Fibroblast of villous mesenchyme (primary cell): ENCODE measurements around the gene ALDH9A1. TPM values are rescaled to one million over a fixed set of nuclear protein-coding genes. Genes with fewer than 3 reads are reported as not detected.
"Not testable (repeated sequence)": the region's sequence is repeated elsewhere in the genome, so short reads cannot be mapped to it uniquely, and the experiment has no call there.

Experiments
- DNase-seq: peaks from one replicate; pipeline ENCODE4 v3.0.0-alpha.2; 2010; ENCODE audit warnings: low read depth
- H3K4me3 ChIP-seq: 2 replicates; pipeline ENCODE4 v1.5.1; 2011; ENCODE audit warnings: low read depth, mild to moderate bottlenecking, low read length
- CTCF ChIP-seq: IDR thresholded peaks from 2 replicates; pipeline ENCODE4 v1.5.1; 2012; ENCODE audit warnings: low read depth, mild to moderate bottlenecking, low read length; ENCODE audit not compliant: insufficient read depth
- total RNA-seq: library from RNA; depleted of rRNA; stranded (reverse); fragments of >200 nt; gene quantifications from 2 replicates; pipeline ENCODE4 v1.2.3, GENCODE V29; 2012

Gene ALDH9A1
- total RNA-seq, 1 donor: 105 TPM

DNA sequence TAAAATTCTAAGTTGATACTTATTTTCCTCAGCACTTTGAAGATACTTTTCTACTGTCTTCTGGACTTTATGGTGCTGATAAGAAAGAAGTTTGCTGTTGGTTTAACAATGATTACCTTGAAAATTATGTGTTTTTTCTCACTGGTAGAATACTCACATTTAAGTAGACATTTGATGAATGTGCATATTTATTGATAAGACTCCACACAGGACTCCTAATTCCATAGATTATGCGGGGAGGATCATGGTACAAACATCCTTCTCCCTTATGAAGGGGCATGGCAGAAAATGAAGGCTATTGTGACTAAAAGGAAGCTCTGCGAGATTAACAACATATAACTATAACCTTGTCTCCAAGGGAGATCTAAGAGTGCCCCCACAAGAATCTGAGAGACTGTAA, 28.5 kb upstream of the ALDH9A1 start:
- no peak for TF ChIP-seq CTCF
- H3K4me3 ChIP-seq: no peak overlapping the region
- no peak for DNase-seq

DNA sequence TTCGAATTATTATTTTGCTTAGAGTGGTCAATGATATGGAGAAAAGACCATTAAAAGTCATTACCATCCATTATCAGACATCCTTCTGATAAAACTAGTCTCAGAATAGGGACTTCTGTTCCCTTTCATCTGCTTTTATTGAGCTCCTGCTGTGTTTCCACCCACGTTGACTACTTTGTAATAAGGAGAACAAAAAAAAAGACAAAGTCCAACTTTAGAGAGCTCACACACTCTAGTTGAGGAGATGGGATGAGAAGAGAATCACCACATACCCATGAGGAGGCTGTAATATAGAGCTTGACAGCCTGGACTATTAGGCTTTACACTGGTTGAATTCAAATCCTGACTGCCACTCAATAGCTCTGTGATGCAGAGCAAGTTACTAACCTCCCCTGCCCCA, 27.8 kb upstream of the ALDH9A1 start:
- TF ChIP-seq CTCF: no peak
- no peak for DNase-seq
- no peak overlapping the region for H3K4me3 ChIP-seq

GRCh38 chr1:165717918-165718515, 19.7 kb upstream of the ALDH9A1 start:
- H3K4me3 ChIP-seq: no peak overlapping the region
- peak; percentile 75 for DNase-seq
- peak; percentile 89 for TF ChIP-seq CTCF

DNA sequence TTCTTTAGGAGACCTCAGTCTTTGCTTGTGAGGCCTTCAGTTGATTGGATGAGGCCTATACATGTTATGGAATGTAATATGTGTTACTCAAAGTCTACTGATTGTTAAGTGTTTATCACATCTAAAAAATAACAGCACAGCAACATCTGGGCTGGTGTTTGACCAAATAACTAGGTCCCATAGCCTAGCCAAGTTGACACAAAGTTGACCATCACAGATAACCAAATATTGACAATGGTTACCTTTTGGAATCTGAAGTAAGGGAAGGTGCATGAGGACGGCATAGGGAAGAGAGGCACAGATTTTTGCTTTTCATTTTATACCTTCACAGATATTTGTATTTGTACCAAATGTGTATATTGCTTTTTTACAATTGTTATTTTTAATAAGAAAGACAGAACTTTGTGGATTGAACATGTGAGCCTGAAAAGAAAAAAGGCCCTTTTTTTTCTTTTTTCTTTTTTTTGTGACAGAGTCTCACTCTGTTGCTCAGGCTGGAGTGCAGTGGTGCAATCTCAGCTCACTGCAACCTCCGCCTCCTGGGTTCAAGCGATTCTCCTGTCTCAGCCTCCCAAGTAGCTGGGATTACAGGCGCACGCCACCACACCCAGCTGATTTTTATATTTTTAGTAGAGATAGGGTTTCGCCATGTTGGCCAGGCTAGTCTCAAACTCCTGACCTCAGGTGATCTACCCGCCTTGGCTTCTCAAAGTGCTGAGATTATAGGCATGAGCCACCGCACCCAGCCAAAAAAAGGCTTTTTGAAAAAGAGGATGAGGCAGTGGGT, 18.1 kb upstream of the ALDH9A1 start:
- not testable (repeated sequence) for H3K4me3 ChIP-seq, DNase-seq

GRCh38 chr1:165712764-165713163, 14.4 kb upstream of the ALDH9A1 start:
- no peak for DNase-seq
- no peak for TF ChIP-seq CTCF
- H3K4me3 ChIP-seq: no peak overlapping the region

GRCh38 chr1:165707984-165708706, 9.8 kb upstream of the ALDH9A1 start:
- TF ChIP-seq CTCF: no peak
- no peak for DNase-seq
- H3K4me3 ChIP-seq: no peak overlapping the region

DNA sequence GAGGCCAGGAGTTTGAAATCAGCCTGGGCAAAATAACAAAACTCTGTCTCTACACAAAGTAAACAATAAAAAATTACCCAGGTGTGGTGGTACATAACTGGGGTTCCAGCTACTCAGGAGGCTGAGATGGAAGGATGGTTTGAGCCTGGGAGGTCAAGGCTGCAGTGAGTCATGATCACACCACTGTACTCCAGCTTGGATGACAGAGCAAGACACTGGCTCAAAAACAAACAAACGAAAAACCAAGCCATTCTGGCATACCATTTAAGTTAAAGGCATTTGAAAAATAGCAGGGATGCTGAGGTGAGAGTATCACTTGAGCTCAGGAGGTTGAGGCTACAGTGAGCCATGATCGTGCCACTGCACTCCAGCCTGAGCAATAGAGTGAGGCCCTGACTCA, 5.3 kb upstream of the ALDH9A1 start:
- no peak for TF ChIP-seq CTCF
- no peak for DNase-seq
- no peak overlapping the region for H3K4me3 ChIP-seq

DNA sequence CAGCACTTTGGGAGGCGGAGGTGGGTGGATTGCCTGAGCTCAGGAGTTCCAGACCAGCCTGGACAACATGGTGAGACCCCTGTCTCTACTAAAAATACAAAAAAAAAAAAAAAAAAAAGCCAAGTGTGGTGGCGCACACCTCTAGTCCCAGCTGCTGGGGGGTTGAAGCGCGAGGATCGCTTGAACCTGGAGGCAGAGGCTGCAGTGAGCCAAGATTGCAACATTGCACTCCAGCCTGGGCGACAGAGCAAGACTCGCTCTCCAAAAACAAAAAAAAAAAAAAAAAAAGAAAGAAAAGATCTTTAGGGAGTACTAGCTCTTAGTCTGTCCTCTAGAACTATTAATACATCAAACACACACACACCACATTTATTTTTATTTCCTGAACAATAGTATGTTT, 3.6 kb upstream of the ALDH9A1 start:
- H3K4me3 ChIP-seq, DNase-seq: not testable (repeated sequence)
